ENCODE data around the gene ANTKMT.

GRCh38 chr16:767743-768235 is 46.8 kb downstream of the ANTKMT start:
- no peak for TF ChIP-seq CTCF (IDR thresholded peaks at IDR 0.05)
- no peak for TF ChIP-seq POLR2A (IDR thresholded peaks at IDR 0.05)

Data from lower leg skin (tissue), 3 donors.